GM12872 (cell line): ENCODE measurements around the gene NHLRC3.

Experiments
- TF ChIP-seq, protein P1 (sequence below): IDR thresholded peaks from 3 replicates; pipeline ENCODE4 v1.5.1; 2011; ENCODE audit warnings: low read depth, mild to moderate bottlenecking, low read length, moderate library complexity; ENCODE audit not compliant: insufficient read depth

NHLRC3 gene

DNA sequence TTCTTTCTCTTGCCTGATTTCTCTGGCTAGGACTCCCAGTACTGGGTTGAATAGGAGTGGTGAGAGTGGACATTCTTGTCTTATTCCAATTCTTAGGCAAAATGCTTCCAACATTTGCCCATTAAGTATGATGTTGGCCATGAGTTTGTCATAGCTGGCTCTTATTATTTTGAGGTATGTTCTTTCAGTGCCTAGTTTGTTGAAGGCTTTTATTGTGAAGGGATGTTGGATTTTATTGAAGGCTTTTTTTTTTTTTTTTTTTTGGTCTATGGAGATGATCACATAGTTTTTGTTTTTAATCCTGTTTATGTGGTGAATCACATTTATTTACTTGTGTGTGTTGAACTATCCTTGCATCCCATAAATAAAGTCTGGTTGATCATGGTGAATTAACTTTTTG, 19.8 kb downstream of the NHLRC3 start:
- TF ChIP-seq, protein P1, sequence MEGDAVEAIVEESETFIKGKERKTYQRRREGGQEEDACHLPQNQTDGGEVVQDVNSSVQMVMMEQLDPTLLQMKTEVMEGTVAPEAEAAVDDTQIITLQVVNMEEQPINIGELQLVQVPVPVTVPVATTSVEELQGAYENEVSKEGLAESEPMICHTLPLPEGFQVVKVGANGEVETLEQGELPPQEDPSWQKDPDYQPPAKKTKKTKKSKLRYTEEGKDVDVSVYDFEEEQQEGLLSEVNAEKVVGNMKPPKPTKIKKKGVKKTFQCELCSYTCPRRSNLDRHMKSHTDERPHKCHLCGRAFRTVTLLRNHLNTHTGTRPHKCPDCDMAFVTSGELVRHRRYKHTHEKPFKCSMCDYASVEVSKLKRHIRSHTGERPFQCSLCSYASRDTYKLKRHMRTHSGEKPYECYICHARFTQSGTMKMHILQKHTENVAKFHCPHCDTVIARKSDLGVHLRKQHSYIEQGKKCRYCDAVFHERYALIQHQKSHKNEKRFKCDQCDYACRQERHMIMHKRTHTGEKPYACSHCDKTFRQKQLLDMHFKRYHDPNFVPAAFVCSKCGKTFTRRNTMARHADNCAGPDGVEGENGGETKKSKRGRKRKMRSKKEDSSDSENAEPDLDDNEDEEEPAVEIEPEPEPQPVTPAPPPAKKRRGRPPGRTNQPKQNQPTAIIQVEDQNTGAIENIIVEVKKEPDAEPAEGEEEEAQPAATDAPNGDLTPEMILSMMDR = no peak

DNA sequence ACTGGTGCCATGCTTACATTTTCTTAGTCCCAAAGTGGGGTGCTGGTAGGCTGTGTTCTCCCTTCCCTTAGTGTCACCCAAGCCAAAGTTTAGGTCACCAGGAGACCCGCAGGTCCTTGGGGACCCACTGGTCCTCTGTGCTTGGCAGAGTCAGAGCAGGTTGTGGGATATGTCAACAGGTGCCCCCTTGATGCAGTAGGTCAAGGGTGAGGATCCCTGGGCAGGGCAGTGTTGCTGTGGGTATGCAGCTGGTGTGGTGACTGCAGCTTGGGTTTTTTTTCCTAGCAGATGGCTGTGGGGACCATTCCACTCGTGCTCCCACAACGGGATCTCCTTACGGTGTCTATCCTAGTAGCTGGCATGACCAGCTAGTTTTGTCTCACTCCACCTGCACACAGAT, 23.7 kb downstream of the NHLRC3 start:
- TF ChIP-seq, protein P1 = no peak

DNA sequence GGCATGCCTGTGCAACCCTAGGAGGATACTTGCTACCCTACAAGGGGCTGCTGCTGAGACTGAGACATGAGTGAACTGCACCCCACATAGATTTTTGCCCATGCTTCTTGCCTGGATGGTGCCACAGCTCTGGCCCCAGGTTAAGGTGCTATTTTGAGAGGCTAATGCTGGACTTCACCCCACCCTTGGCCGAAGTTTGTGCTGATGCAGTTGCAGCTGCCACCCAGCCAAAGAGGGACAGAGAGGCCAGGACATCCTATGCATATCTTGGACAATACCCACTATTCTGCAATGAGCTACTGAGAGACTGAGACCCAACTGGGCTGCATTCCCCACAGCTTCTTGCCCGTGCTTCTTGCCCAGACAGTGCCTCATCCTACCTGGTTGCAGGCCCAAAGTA, 34.6 kb downstream of the NHLRC3 start:
- TF ChIP-seq, protein P1 = no peak

DNA sequence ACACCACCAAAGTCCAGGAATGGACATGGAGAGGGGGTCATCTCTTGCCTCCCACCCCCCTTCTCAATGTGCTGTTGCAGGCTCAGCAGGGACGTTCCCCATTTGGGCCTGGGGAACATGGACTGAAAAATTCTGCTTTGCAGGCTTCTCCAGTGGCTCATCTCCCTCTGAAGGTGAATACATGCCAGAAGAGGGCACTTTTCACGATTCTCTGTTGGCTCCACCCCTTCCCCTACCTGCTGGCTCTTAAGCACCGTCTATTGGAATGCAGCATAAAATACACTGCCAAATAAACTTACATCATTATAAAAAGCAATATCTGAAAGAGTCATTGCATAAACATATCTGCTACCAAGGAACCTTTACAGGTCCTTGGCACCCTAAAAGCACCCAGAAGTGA, 35.7 kb downstream of the NHLRC3 start:
- TF ChIP-seq, protein P1 = no peak

DNA sequence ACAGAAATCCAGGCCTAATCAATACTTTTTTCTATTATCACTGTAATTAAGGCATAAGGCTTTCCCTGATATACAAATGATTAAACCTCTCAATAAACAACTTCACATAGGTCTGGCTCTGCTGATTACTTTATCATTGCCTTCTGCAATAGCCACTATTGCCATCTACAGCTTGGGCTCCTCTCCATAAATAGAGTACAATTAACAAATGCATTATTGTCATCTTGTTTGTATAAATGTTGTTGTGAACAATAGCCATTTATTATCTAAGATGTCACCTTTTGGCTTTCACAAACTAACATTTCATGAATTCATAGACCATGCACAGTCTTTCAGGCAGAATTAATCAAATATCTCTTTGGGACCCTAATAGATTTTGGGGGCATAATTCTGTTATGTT, 53.3 kb downstream of the NHLRC3 start:
- TF ChIP-seq, protein P1 = no peak

DNA sequence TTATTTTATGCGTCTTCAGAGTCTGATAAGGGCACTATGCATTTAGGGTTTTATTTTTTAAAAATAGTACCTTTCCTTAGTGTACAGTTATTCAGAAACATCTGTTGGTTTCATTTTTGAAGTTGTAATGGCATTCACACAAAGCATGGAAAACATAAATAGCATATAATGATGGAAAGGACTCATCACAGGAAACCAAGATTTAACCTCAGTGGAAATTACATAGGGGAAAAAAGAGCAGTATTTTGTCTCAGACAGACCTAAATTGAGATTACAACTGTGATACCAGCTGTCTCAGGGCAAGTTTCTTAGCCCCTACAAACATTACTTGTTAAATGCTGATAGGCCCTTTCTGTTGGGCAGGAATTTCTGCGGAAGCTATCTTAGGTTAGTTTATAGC, 57.2 kb downstream of the NHLRC3 start:
- TF ChIP-seq, protein P1 = no peak

DNA sequence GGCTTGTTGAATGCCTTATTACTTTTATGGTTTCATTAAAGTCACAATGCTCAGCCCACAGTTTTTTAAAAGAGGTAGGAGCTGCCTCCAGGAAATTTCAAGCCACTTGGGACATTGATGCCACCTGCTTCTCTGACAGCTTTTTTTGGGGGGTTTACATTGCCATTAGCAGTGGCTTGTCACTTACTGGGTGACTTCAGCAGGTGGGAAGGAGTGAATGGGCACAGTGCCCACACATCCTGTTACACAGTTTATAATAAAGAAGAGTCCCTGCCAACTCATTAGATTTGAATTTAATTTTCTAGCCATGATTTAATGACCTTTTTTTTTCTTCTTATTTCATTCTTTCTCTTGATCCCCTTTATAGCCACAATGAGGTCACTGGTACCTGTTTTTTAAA, 61.0 kb downstream of the NHLRC3 start:
- TF ChIP-seq, protein P1 = no peak
